H1 (cell line): Measurements from ENCODE around the gene PTX4. TPM values are rescaled to one million over a fixed set of nuclear protein-coding genes. Genes with fewer than 3 reads are reported as not detected.

ENCODE experiments used
- CTCF ChIA-PET: fragments of 300-600 bp; sonication (Branson Sonifier 250); formaldehyde crosslinking; loops from one replicate; lab custom pipeline; 2021; ENCODE audit not compliant: partially characterized antibody; lab: Charles Lee
- POLR2A ChIA-PET: fragments of 300-600 bp; sonication (Branson Sonifier 250); formaldehyde crosslinking; loops from one replicate; lab custom pipeline; 2021; ENCODE audit warnings: inconsistent platforms; ENCODE audit not compliant: partially characterized antibody; lab: Charles Lee
- DNase-seq, 2 experiments: peaks; one replicate each; pipeline versions ENCODE4 v3.0.0 to v3.0.0-alpha.2; 2010 to 2022; ENCODE audit warnings: low spot score in 2 of 2, low read depth in 1 of 2, mixed read lengths in 1 of 2
- FAIRE-seq: peaks from 2 replicates; lab custom pipeline; 2011; peaks lifted over from hg19 to GRCh38; lab: Jason Lieb, UNC
- H2AFZ ChIP-seq: 2 replicates; pipeline ENCODE4 v1.8.1; 2012; ENCODE audit warnings: low read length, inconsistent platforms
- H2AK5ac ChIP-seq: 2 replicates; pipeline ENCODE4 v1.6.1; 2013; ENCODE audit warnings: low read depth, low read length
- H2BK120ac ChIP-seq: replicated peaks from 2 replicates; pipeline ENCODE3; 2013; ENCODE audit warnings: low read depth, low read length, inconsistent platforms
- H2BK12ac ChIP-seq: 2 replicates; pipeline ENCODE4 v1.6.1; 2013; ENCODE audit warnings: low read depth, low read length
- H2BK15ac ChIP-seq: 2 replicates; pipeline ENCODE4 v1.6.1; 2013; ENCODE audit warnings: low read length
- H2BK20ac ChIP-seq: 2 replicates; pipeline ENCODE4 v1.6.1; 2013; ENCODE audit warnings: low read length
- H2BK5ac ChIP-seq: 2 replicates; pipeline ENCODE4 v1.6.1; 2013; ENCODE audit warnings: low read depth, low read length
- H3K14ac ChIP-seq: 2 replicates; pipeline ENCODE4 v1.6.1; 2013; ENCODE audit warnings: inconsistent platforms; ENCODE audit not compliant: insufficient read length
- H3K18ac ChIP-seq: 2 replicates; pipeline ENCODE4 v1.6.1; 2013; ENCODE audit warnings: low read length; ENCODE audit errors: extremely low read depth
- H3K23ac ChIP-seq: 2 replicates; pipeline ENCODE4 v1.6.1; 2013; ENCODE audit warnings: inconsistent platforms; ENCODE audit not compliant: insufficient read length
- H3K23me2 ChIP-seq: 2 replicates; pipeline ENCODE4 v1.6.1; 2013; ENCODE audit warnings: low read depth, low read length
- H3K27ac ChIP-seq: 2 replicates; pipeline ENCODE4 v1.6.1; 2011; ENCODE audit warnings: low read depth, low read length, inconsistent platforms
- H3K27me3 ChIP-seq, 4 experiments: replicated peaks in 1 of 4; 1 replicate in 1 of 4; 2 replicates in 3 of 4; pipeline versions ENCODE4 v1.6.1 to v1.8.1; 2011 to 2013; ENCODE audit warnings: low read length in 3 of 4, mild to moderate bottlenecking in 3 of 4, inconsistent platforms in 2 of 4, mixed read lengths in 2 of 4, moderate library complexity in 1 of 4; ENCODE audit not compliant: control insufficient read depth in 3 of 4, insufficient read depth in 3 of 4; ENCODE audit errors: extremely low read depth in 1 of 4
- H3K36me3 ChIP-seq, 4 experiments: 2 replicates each; pipeline versions ENCODE4 v1.6.1 to v1.8.1; 2011 to 2013; ENCODE audit warnings: mild to moderate bottlenecking in 4 of 4, low read length in 3 of 4, moderate library complexity in 2 of 4, control low read depth in 1 of 4, inconsistent platforms in 1 of 4; ENCODE audit not compliant: insufficient read depth in 4 of 4, control insufficient read depth in 2 of 4
- H3K4ac ChIP-seq: replicated peaks from 2 replicates; pipeline ENCODE3; 2013; ENCODE audit warnings: low read length, low read depth, mixed read lengths, inconsistent platforms; ENCODE audit not compliant: insufficient read length
- H3K4me1 ChIP-seq, 4 experiments: replicated peaks in 1 of 4; 1 replicate in 1 of 4; 2 replicates in 3 of 4; pipeline versions ENCODE4 v1.6.1 to v1.8.1; 2011 to 2013; ENCODE audit warnings: low read length in 3 of 4, inconsistent platforms in 2 of 4, mixed read lengths in 1 of 4; ENCODE audit not compliant: insufficient read depth in 4 of 4, control insufficient read depth in 3 of 4
- H3K4me2 ChIP-seq, 2 experiments: 2 replicates each; pipeline versions ENCODE4 v1.6.1 to v1.8.1; 2011 to 2013; ENCODE audit warnings: low read depth in 2 of 2, low read length in 2 of 2, control low read depth in 1 of 2, inconsistent platforms in 1 of 2, mild to moderate bottlenecking in 1 of 2; ENCODE audit not compliant: insufficient read depth in 1 of 2
- H3K4me3 ChIP-seq, 4 experiments: fragments of 200-600, 300-600 bp in 1 of 4; sonication (generic), shearing (Covaris generic), sonication (Bioruptor Twin) in 1 of 4; 2 replicates each; pipeline versions ENCODE4 v1.5.1 to v1.8.1; 2011 to 2016; ENCODE audit warnings: low read length in 4 of 4, low read depth in 3 of 4, control low read depth in 2 of 4, inconsistent platforms in 2 of 4, mild to moderate bottlenecking in 2 of 4, mixed read lengths in 1 of 4, moderate library complexity in 1 of 4; ENCODE audit not compliant: insufficient read depth in 2 of 4; ENCODE audit errors: extremely low read depth in 1 of 4
- H3K56ac ChIP-seq: replicated peaks from 2 replicates; pipeline ENCODE3; 2013; ENCODE audit warnings: low read depth, mild to moderate bottlenecking, mixed read lengths, low read length, inconsistent platforms; ENCODE audit not compliant: insufficient read length
- H3K79me1 ChIP-seq: 2 replicates; pipeline ENCODE4 v1.6.1; 2013; ENCODE audit warnings: low read depth, low read length, control low read depth
- H3K79me2 ChIP-seq, 2 experiments: 2 replicates each; pipeline versions ENCODE4 v1.6.1 to v1.8.1; 2012 to 2013; ENCODE audit warnings: low read length in 2 of 2, mild to moderate bottlenecking in 2 of 2, inconsistent platforms in 1 of 2; ENCODE audit not compliant: insufficient read depth in 2 of 2, control insufficient read depth in 1 of 2
- H3K9ac ChIP-seq, 4 experiments: replicated peaks in 1 of 4; 1 replicate in 1 of 4; 2 replicates in 3 of 4; pipeline versions ENCODE4 v1.6.1 to v1.8.1; 2011 to 2013; ENCODE audit warnings: low read depth in 3 of 4, low read length in 3 of 4, control low read depth in 2 of 4, mild to moderate bottlenecking in 2 of 4, moderate library complexity in 2 of 4, inconsistent platforms in 1 of 4; ENCODE audit errors: extremely low read depth in 1 of 4
- H3K9me3 ChIP-seq, 2 experiments: 2 replicates each; pipeline versions ENCODE4 v1.6.1 to v1.8.1; 2012 to 2013; ENCODE audit warnings: mild to moderate bottlenecking in 2 of 2, moderate library complexity in 2 of 2, control low read depth in 1 of 2, inconsistent platforms in 1 of 2, low read depth in 1 of 2, low read length in 1 of 2, mixed read lengths in 1 of 2; ENCODE audit not compliant: insufficient read depth in 2 of 2
- H4K20me1 ChIP-seq, 2 experiments: replicated peaks in 1 of 2; 2 replicates each; pipeline versions ENCODE3 to v1.8.1; 2011 to 2013; ENCODE audit warnings: inconsistent platforms in 2 of 2, low read length in 2 of 2, mild to moderate bottlenecking in 1 of 2; ENCODE audit not compliant: insufficient read depth in 2 of 2, control insufficient read depth in 1 of 2
- H4K5ac ChIP-seq: 2 replicates; pipeline ENCODE4 v1.6.1; 2013; ENCODE audit warnings: low read length, low read depth, mixed read lengths, inconsistent platforms; ENCODE audit not compliant: insufficient read length
- H4K8ac ChIP-seq: 2 replicates; pipeline ENCODE4 v1.8.0; 2013; ENCODE audit warnings: mild to moderate bottlenecking, moderate library complexity, low read length, inconsistent platforms; ENCODE audit not compliant: insufficient read depth; ENCODE audit errors: extremely low read depth
- H4K91ac ChIP-seq: replicated peaks from 2 replicates; pipeline ENCODE3; 2013; ENCODE audit warnings: low read length, mixed read lengths, inconsistent platforms; ENCODE audit not compliant: insufficient read length
- NRF1 ChIP-seq: IDR thresholded peaks from 2 replicates; pipeline ENCODE4 v1.6.1; 2011; ENCODE audit warnings: mild to moderate bottlenecking, low read depth, low read length, improper control_type of control experiment
- WGBS, 2 experiments: shearing (Covaris generic) in 1 of 2; methylation state at CpG; one replicate each; pipeline versions ENCODE4 v1.1.6 to v1.1.7; 2013 to 2015; ENCODE audit warnings: low lambda C conversion rate in 2 of 2, mixed read lengths in 2 of 2, inconsistent platforms in 1 of 2, low coverage in 1 of 2, missing lambda C conversion rate in 1 of 2; ENCODE audit not compliant: insufficient replicate concordance in 2 of 2, insufficient coverage in 1 of 2, insufficient read length in 1 of 2; ENCODE audit errors: extremely low coverage in 1 of 2, missing lambda C conversion rate in 1 of 2; 5-methylcytosine and 5-hydroxymethylcytosine counted together
- polyA plus RNA-seq, 7 experiments: library from polyadenylated mRNA; depleted of rRNA in 3 of 7; stranded (reverse) in 5 of 7; unstranded in 2 of 7; fragments of >200 nt in 5 of 7; fragments of 200-250 nt in 2 of 7; gene quantifications; 1 replicate in 5 of 7; 2 replicates in 1 of 7; 4 replicates in 1 of 7; pipeline versions ENCODE4 v1.2.1 to v1.2.3, GENCODE V29; 2011 to 2013; ENCODE audit warnings: missing spikeins in 2 of 7, mixed read lengths in 2 of 7
- total RNA-seq: library from RNA; stranded (reverse); fragmentation: NEBNext Ultra II Directional; extraction: Animal tissue kit (Norgen Biotek cat#: 25700); gene quantifications from 2 replicates; pipeline ENCODE4 v1.2.1, GENCODE V29; 2021

Gene PTX4
- total and polyA plus RNA-seq, 2 of the 8 experiments (the other 6 are each of a cell fraction or from before 2014, with no cell fraction given), result not detected

- POLR2A ChIA-PET, result interaction anchor here (1.0 to 1.6 kb wide), 4 partner anchors 8 to 144 kb away, joined by 3 to 5 read pairs (median 3); no protein-coding TSS in a partner anchor
- Histone ChIP-seq H4K91ac (no peak overlapping the region), H3K18ac (no peak overlapping the region), H2BK5ac (no peak overlapping the region), H4K8ac (no peak overlapping the region), H3K79me1 (peaks cover 31% of the 10 kb centered on the region), H2AK5ac (no peak overlapping the region), H3K56ac (no peak overlapping the region), H3K27me3 (peaks cover 0 to 5% (median 0%) of the 10 kb centered on the region in 4 experiments; a peak in 1 of 7 replicates), H2BK15ac (no peak overlapping the region), H4K20me1 (peaks cover 10 to 13% of the 10 kb centered on the region in 2 experiments), H3K9me3 (no peaks in the 10 kb centered on the region), H3K4me3 (no peak overlapping the region), H2BK120ac (no peak overlapping the region)
- TF ChIP-seq NRF1, result no peak
- TF ChIP-seq, all 59 proteins: peak for 0
- Histone ChIP-seq H3K4me2 (no peak overlapping the region), H3K36me3 (no peaks in the 10 kb centered on the region), H2AFZ (no peak overlapping the region), H3K14ac (no peak overlapping the region), H2BK12ac (no peak overlapping the region), H3K4me1 (peaks cover 0 to 7% (median under 1%) of the 10 kb centered on the region in 4 experiments; a peak in 3 of 7 replicates), H3K23me2 (peaks cover 8% of the 10 kb centered on the region), H3K23ac (no peak overlapping the region), H3K4ac (no peak overlapping the region), H3K27ac (no peak overlapping the region), H3K9ac (no peak overlapping the region), H3K79me2 (peaks cover 4 to 70% of the 10 kb centered on the region in 2 experiments), H2BK20ac (no peak overlapping the region), H4K5ac (no peak overlapping the region)
- CTCF ChIA-PET, result interaction anchor here (1.0 to 1.7 kb wide), 6 partner anchors 12 to 452 kb away, joined by 3 to 6 read pairs (median 3); no protein-coding TSS in a partner anchor
- peak in 1 of 2 experiments; percentile 38 for DNase-seq
- no peak for FAIRE-seq
- 91% methylated on average over 26 of the region's 26 CpGs; no CpG with 5 or more reads in 1 of the 2 experiments for WGBS, 2 experiments
Observed at GRCh38 chr16:1471569-1472194, 17.1 kb downstream of the PTX4 start.
